ENCODE results near the gene CNDP1.

Gene CNDP1

DNA sequence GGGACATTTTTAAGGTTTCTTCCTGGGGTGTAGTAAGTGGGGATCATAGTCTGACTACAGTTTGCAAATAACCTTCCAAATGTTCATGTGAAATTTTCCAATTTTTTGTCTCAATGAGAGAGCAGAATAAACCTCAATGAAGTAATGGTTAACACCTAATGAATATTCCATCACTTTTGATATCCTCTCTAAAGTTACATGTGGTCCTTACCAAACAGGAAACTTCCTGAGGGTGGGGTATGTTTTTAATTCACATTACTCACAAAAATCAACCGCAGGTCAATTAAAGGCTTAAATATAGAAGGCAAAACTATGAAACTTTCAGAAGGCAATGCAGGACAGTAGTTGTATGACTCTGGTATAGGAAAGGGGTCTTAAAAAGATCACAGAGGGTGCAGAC is 76.6 kb downstream of the CNDP1 start:
- Histone ChIP-seq H2BK120ac (ENCODE audit: insufficient read depth, low read length, poor library complexity) (no peak overlapping the region), H3K18ac (ENCODE audit: low read length) (no peak overlapping the region), H2AK5ac (ENCODE audit: low read length) (no peak overlapping the region), H3K79me2 (ENCODE audit: control insufficient read depth, insufficient read depth, low read length, poor library complexity) (no peaks in the 10 kb centered on the region), H4K91ac (ENCODE audit: low read depth, low read length) (no peak overlapping the region), H4K12ac (ENCODE audit: low read depth, low read length) (no peak overlapping the region), H3K23ac (ENCODE audit: low read length) (no peak overlapping the region), H2AFZ (ENCODE audit: insufficient read depth, low read length, poor library complexity) (no peak overlapping the region), H3K4me1 (ENCODE audit: control insufficient read depth in 1 of 2, insufficient read depth in 2 of 2, low read length in 2 of 2) (peaks cover 0 to 3% of the 10 kb centered on the region in 2 experiments), H3K4me3 (ENCODE audit: low read depth, low read length) (no peak overlapping the region), H2BK5ac (ENCODE audit: low read depth, low read length, poor library complexity) (no peak overlapping the region), H2BK12ac (ENCODE audit: low read length) (no peak overlapping the region), H3K9ac (ENCODE audit: low read length) (no peak overlapping the region), H3K9me3 (ENCODE audit: insufficient read depth, low read depth, low read length) (no peaks in the 10 kb centered on the region), H3K27me3 (ENCODE audit: insufficient read depth, low read length) (no peaks in the 10 kb centered on the region), H3K4ac (ENCODE audit: low read depth, low read length) (no peak overlapping the region), H3K79me1 (ENCODE audit: low read length) (no peaks in the 10 kb centered on the region), H3K36me3 (ENCODE audit: control insufficient read depth in 1 of 2, insufficient read depth in 2 of 2, low read length in 2 of 2) (no peaks in the 10 kb centered on the region), H4K8ac (ENCODE audit: low read depth, low read length) (no peak overlapping the region), H3K14ac (ENCODE audit: low read length) (no peak overlapping the region), H3K27ac (ENCODE audit: low read depth, low read length) (no peak overlapping the region), H3K4me2 (ENCODE audit: low read length) (no peak overlapping the region)
- no CpG with 5 or more reads among the region's 1 CpG for WGBS (ENCODE audit: extremely low coverage, insufficient coverage, insufficient read length)
- DNase-seq, result no peak

GRCh38 chr18:74611765-74612164 is 77.5 kb downstream of the CNDP1 start:
- no peak overlapping the region for H3K23ac ChIP-seq (ENCODE audit: low read length)
- WGBS (ENCODE audit: extremely low coverage, insufficient coverage, insufficient read length), result no CpG with 5 or more reads among the region's 4 CpGs
- peaks cover 2% of the 10 kb centered on the region for H3K9me3 ChIP-seq (ENCODE audit: insufficient read depth, low read depth, low read length)
- no peak overlapping the region for H3K4me2 ChIP-seq (ENCODE audit: low read length)
- H3K4me3 ChIP-seq (ENCODE audit: low read depth, low read length), result no peak overlapping the region
- no peak overlapping the region for H3K4ac ChIP-seq (ENCODE audit: low read depth, low read length)
- H3K27ac ChIP-seq (ENCODE audit: low read depth, low read length), result no peak overlapping the region
- no peak overlapping the region for H3K14ac ChIP-seq (ENCODE audit: low read length)
- no peak overlapping the region for H2BK5ac ChIP-seq (ENCODE audit: low read depth, low read length, poor library complexity)
- H3K18ac ChIP-seq (ENCODE audit: low read length), result no peak overlapping the region
- no peak overlapping the region for H4K8ac ChIP-seq (ENCODE audit: low read depth, low read length)
- DNase-seq, result no peak
- H2AK5ac ChIP-seq (ENCODE audit: low read length), result no peak overlapping the region
- no peak overlapping the region for H4K91ac ChIP-seq (ENCODE audit: low read depth, low read length)
- H2BK12ac ChIP-seq (ENCODE audit: low read length), result no peak overlapping the region
- H3K79me2 ChIP-seq (ENCODE audit: control insufficient read depth, insufficient read depth, low read length, poor library complexity), result no peaks in the 10 kb centered on the region
- no peak overlapping the region for H2AFZ ChIP-seq (ENCODE audit: insufficient read depth, low read length, poor library complexity)
- no peak overlapping the region for H3K9ac ChIP-seq (ENCODE audit: low read length)
- H3K79me1 ChIP-seq (ENCODE audit: low read length), result no peaks in the 10 kb centered on the region
- no peak overlapping the region for H4K12ac ChIP-seq (ENCODE audit: low read depth, low read length)
- H3K36me3 ChIP-seq (ENCODE audit: control insufficient read depth in 1 of 2, insufficient read depth in 2 of 2, low read length in 2 of 2), result peaks cover 0 to under 1% of the 10 kb centered on the region in 2 experiments
- no peak overlapping the region for H2BK120ac ChIP-seq (ENCODE audit: insufficient read depth, low read length, poor library complexity)
- no peaks in the 10 kb centered on the region for H3K27me3 ChIP-seq (ENCODE audit: insufficient read depth, low read length)
- peaks cover 0 to 3% of the 10 kb centered on the region in 2 experiments for H3K4me1 ChIP-seq (ENCODE audit: control insufficient read depth in 1 of 2, insufficient read depth in 2 of 2, low read length in 2 of 2)

DNA sequence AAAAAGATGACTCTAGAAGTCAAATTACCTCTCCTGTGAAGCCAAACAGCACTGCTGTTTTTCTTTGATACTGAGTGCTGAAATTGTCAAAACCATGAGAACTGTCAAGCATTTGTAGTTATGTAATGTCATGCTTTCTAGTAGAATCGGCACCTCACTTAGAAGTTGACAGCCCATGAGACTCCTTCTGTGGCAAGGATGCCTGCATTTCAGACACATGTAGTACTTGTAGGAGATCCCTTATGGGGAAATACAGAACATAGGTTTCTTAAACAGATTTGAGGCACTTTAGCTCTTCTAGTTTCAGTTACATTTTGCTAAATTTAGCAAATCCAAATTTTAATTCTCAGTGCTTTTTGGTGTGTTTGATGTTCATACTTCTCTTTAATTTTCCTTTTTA is 79.1 kb downstream of the CNDP1 start:
- Histone ChIP-seq H3K9ac (ENCODE audit: low read length) (no peak overlapping the region), H3K79me2 (ENCODE audit: control insufficient read depth, insufficient read depth, low read length, poor library complexity) (no peaks in the 10 kb centered on the region), H3K18ac (ENCODE audit: low read length) (no peak overlapping the region), H3K4ac (ENCODE audit: low read depth, low read length) (no peak overlapping the region), H3K4me1 (ENCODE audit: control insufficient read depth in 1 of 2, insufficient read depth in 2 of 2, low read length in 2 of 2) (peaks cover 0 to 3% of the 10 kb centered on the region in 2 experiments), H4K12ac (ENCODE audit: low read depth, low read length) (no peak overlapping the region), H2BK12ac (ENCODE audit: low read length) (no peak overlapping the region), H4K91ac (ENCODE audit: low read depth, low read length) (no peak overlapping the region), H3K23ac (ENCODE audit: low read length) (no peak overlapping the region), H2AFZ (ENCODE audit: insufficient read depth, low read length, poor library complexity) (no peak overlapping the region), H3K36me3 (ENCODE audit: control insufficient read depth in 1 of 2, insufficient read depth in 2 of 2, low read length in 2 of 2) (peaks cover 0 to 3% of the 10 kb centered on the region in 2 experiments), H3K4me3 (ENCODE audit: low read depth, low read length) (no peak overlapping the region), H3K27me3 (ENCODE audit: insufficient read depth, low read length) (no peaks in the 10 kb centered on the region), H3K4me2 (ENCODE audit: low read length) (no peak overlapping the region), H2AK5ac (ENCODE audit: low read length) (no peak overlapping the region), H3K14ac (ENCODE audit: low read length) (no peak overlapping the region), H3K9me3 (ENCODE audit: insufficient read depth, low read depth, low read length) (peaks cover 5% of the 10 kb centered on the region), H2BK5ac (ENCODE audit: low read depth, low read length, poor library complexity) (no peak overlapping the region), H3K79me1 (ENCODE audit: low read length) (no peaks in the 10 kb centered on the region), H3K27ac (ENCODE audit: low read depth, low read length) (no peak overlapping the region), H4K8ac (ENCODE audit: low read depth, low read length) (no peak overlapping the region), H2BK120ac (ENCODE audit: insufficient read depth, low read length, poor library complexity) (no peak overlapping the region)
- DNase-seq, result no peak
- WGBS (ENCODE audit: extremely low coverage, insufficient coverage, insufficient read length), result no CpG with 5 or more reads among the region's 1 CpG

GRCh38 chr18:74616494-74616893 is 82.2 kb downstream of the CNDP1 start:
- H3K27me3 ChIP-seq (ENCODE audit: insufficient read depth, low read length), result no peaks in the 10 kb centered on the region
- no peak overlapping the region for H4K91ac ChIP-seq (ENCODE audit: low read depth, low read length)
- H3K4ac ChIP-seq (ENCODE audit: low read depth, low read length), result no peak overlapping the region
- no peak overlapping the region for H3K27ac ChIP-seq (ENCODE audit: low read depth, low read length)
- no peak overlapping the region for H2AFZ ChIP-seq (ENCODE audit: insufficient read depth, low read length, poor library complexity)
- H2BK5ac ChIP-seq (ENCODE audit: low read depth, low read length, poor library complexity), result no peak overlapping the region
- H3K4me2 ChIP-seq (ENCODE audit: low read length), result no peak overlapping the region
- peak overlapping the region; percentile 22 for H3K23ac ChIP-seq (ENCODE audit: low read length)
- peaks cover 0 to 3% of the 10 kb centered on the region in 2 experiments for H3K36me3 ChIP-seq (ENCODE audit: control insufficient read depth in 1 of 2, insufficient read depth in 2 of 2, low read length in 2 of 2)
- H3K9ac ChIP-seq (ENCODE audit: low read length), result no peak overlapping the region
- H3K79me2 ChIP-seq (ENCODE audit: control insufficient read depth, insufficient read depth, low read length, poor library complexity), result no peaks in the 10 kb centered on the region
- no peak overlapping the region for H3K14ac ChIP-seq (ENCODE audit: low read length)
- WGBS (ENCODE audit: extremely low coverage, insufficient coverage, insufficient read length), result no CpG with 5 or more reads among the region's 7 CpGs
- H4K8ac ChIP-seq (ENCODE audit: low read depth, low read length), result no peak overlapping the region
- no peaks in the 10 kb centered on the region for H3K79me1 ChIP-seq (ENCODE audit: low read length)
- no peak overlapping the region for H2BK12ac ChIP-seq (ENCODE audit: low read length)
- no peak for DNase-seq
- H3K4me3 ChIP-seq (ENCODE audit: low read depth, low read length), result peak overlapping the region; percentile 59
- no peak overlapping the region for H2AK5ac ChIP-seq (ENCODE audit: low read length)
- peaks cover 5% of the 10 kb centered on the region for H3K9me3 ChIP-seq (ENCODE audit: insufficient read depth, low read depth, low read length)
- no peak overlapping the region for H2BK120ac ChIP-seq (ENCODE audit: insufficient read depth, low read length, poor library complexity)
- H3K18ac ChIP-seq (ENCODE audit: low read length), result no peak overlapping the region
- no peaks in the 10 kb centered on the region for H3K4me1 ChIP-seq (ENCODE audit: control insufficient read depth in 1 of 2, insufficient read depth in 2 of 2, low read length in 2 of 2)
- no peak overlapping the region for H4K12ac ChIP-seq (ENCODE audit: low read depth, low read length)
